HEK293 (cell line): ENCODE data around the gene ZNF124.
"Not testable (repeated sequence)": the region's sequence is repeated elsewhere in the genome, so short reads cannot be mapped to it uniquely, and the experiment has no call there.

ENCODE experiments used
- CTCF ChIA-PET: fragments of 350-600 bp; formaldehyde crosslinking; extraction: SDS; loops from one replicate; lab custom pipeline; 2021; ENCODE audit warnings: antibody characterized with exemption; lab: Yijun Ruan, JAX
- POLR2A ChIA-PET: fragments of 300-600 bp; formaldehyde crosslinking; extraction: SDS; loops from one replicate; lab custom pipeline; 2020; ENCODE audit warnings: antibody characterized with exemption, inconsistent platforms; lab: Yijun Ruan, JAX
- H3K27ac ChIP-seq: fragments of 200-500 bp; sonication (Bioruptor generic); 2 replicates; pipeline ENCODE4 v1.5.1; 2014; ENCODE audit warnings: low read depth, low read length, control low read depth, inconsistent platforms; ENCODE audit errors: extremely low read depth
- H3K36me3 ChIP-seq, 2 experiments: fragments of 200-500 bp in 1 of 2; sonication (Bioruptor generic) in 1 of 2; 1 replicate in 1 of 2; 2 replicates in 1 of 2; pipeline ENCODE4 v1.5.1; 2014 to 2017; ENCODE audit warnings: inconsistent platforms in 2 of 2, low read length in 2 of 2; ENCODE audit not compliant: control insufficient read depth in 2 of 2, insufficient read depth in 1 of 2
- H3K4me1 ChIP-seq: fragments of 200-500 bp; sonication (Bioruptor generic); 2 replicates; pipeline ENCODE4 v1.5.1; 2014; ENCODE audit warnings: mild to moderate bottlenecking, low read length, inconsistent platforms; ENCODE audit not compliant: control insufficient read depth, insufficient read depth
- H3K4me3 ChIP-seq: 2 replicates; pipeline ENCODE4 v1.5.1; 2011; ENCODE audit warnings: low read depth, mild to moderate bottlenecking, control low read depth, low read length, moderate library complexity
- H3K9me3 ChIP-seq: fragments of 200-500 bp; sonication (Bioruptor generic); 2 replicates; pipeline ENCODE4 v1.5.1; 2014; ENCODE audit warnings: low read depth, low read length, inconsistent platforms; ENCODE audit not compliant: control insufficient read depth, insufficient read depth
- KLF10 ChIP-seq: fragments of 450-650 bp; IDR thresholded peaks from 2 replicates; pipeline ENCODE4 v1.5.1; 2018; ENCODE audit warnings: missing biosample characterization, mild to moderate bottlenecking, missing genetic modification characterization
- KLF8 ChIP-seq: fragments of 450-650 bp; formaldehyde crosslinking; IDR thresholded peaks from 2 replicates; pipeline ENCODE4 v1.5.1; 2016; ENCODE audit warnings: missing biosample characterization, missing genetic modification characterization
- SCRT1 ChIP-seq: fragments of 450-650 bp; formaldehyde crosslinking; IDR thresholded peaks from 2 replicates; pipeline ENCODE4 v1.5.1; 2016; ENCODE audit warnings: missing biosample characterization, missing genetic modification characterization, borderline replicate concordance
- SETDB1 ChIP-seq: IDR thresholded peaks from one replicate; pipeline ENCODE4 v1.6.1; 2017; ENCODE audit warnings: mild to moderate bottlenecking, low read length, moderate library complexity, mixed read lengths; ENCODE audit not compliant: insufficient read length
- ZBTB8A ChIP-seq: fragments of 450-650 bp; formaldehyde crosslinking; IDR thresholded peaks from 2 replicates; pipeline ENCODE4 v1.5.1; 2016; ENCODE audit warnings: missing biosample characterization, missing genetic modification characterization
- ZNF138 ChIP-seq: fragments of 450-650 bp; formaldehyde crosslinking; IDR thresholded peaks from 2 replicates; pipeline ENCODE4 v1.5.1; 2016; ENCODE audit warnings: missing biosample characterization, missing genetic modification characterization, borderline replicate concordance
- ZNF146 ChIP-seq: fragments of 450-650 bp; formaldehyde crosslinking; IDR thresholded peaks from 2 replicates; pipeline ENCODE4 v1.5.1; 2016; ENCODE audit warnings: missing biosample characterization, missing genetic modification characterization
- ZNF18 ChIP-seq: fragments of 450-650 bp; formaldehyde crosslinking; IDR thresholded peaks from 2 replicates; pipeline ENCODE4 v1.5.1; 2016; ENCODE audit warnings: missing biosample characterization, missing genetic modification characterization
- ZNF2 ChIP-seq: fragments of 450-650 bp; formaldehyde crosslinking; IDR thresholded peaks from 2 replicates; pipeline ENCODE4 v1.5.1; 2016; ENCODE audit warnings: missing biosample characterization, missing genetic modification characterization
- ZNF324 ChIP-seq: fragments of 450-650 bp; formaldehyde crosslinking; IDR thresholded peaks from 2 replicates; pipeline ENCODE4 v1.5.1; 2016; ENCODE audit warnings: missing biosample characterization, missing genetic modification characterization
- ZNF549 ChIP-seq: fragments of 450-650 bp; IDR thresholded peaks from 2 replicates; pipeline ENCODE4 v1.5.1; 2018; ENCODE audit warnings: missing biosample characterization, missing genetic modification characterization, mild to moderate bottlenecking, inconsistent platforms, moderate library complexity
- ZNF692 ChIP-seq: fragments of 450-650 bp; formaldehyde crosslinking; IDR thresholded peaks from 2 replicates; pipeline ENCODE4 v1.5.1; 2016; ENCODE audit warnings: missing biosample characterization, missing genetic modification characterization
- ZNF707 ChIP-seq: fragments of 450-650 bp; formaldehyde crosslinking; IDR thresholded peaks from 2 replicates; pipeline ENCODE4 v1.5.1; 2016; ENCODE audit warnings: missing biosample characterization, missing genetic modification characterization
- ZNF843 ChIP-seq: fragments of 450-650 bp; formaldehyde crosslinking; IDR thresholded peaks from 2 replicates; pipeline ENCODE4 v1.5.1; 2016; ENCODE audit warnings: missing biosample characterization, missing genetic modification characterization
- ZSCAN5A ChIP-seq: fragments of 450-650 bp; formaldehyde crosslinking; IDR thresholded peaks from 2 replicates; pipeline ENCODE4 v1.5.1; 2016; ENCODE audit warnings: missing biosample characterization, missing genetic modification characterization
- TF ChIP-seq, protein P1 (sequence below): fragments of 450-650 bp; formaldehyde crosslinking; IDR thresholded peaks from 2 replicates; pipeline ENCODE4 v1.5.1; 2016; ENCODE audit warnings: missing biosample characterization, missing genetic modification characterization, borderline replicate concordance
- TF ChIP-seq, protein P2 (sequence below): fragments of 450-650 bp; formaldehyde crosslinking; IDR thresholded peaks from 2 replicates; pipeline ENCODE4 v1.5.1; 2016; ENCODE audit warnings: missing biosample characterization, missing genetic modification characterization

The ZNF124 gene

GRCh38 chr1:247145279-247145678 lies 26.5 kb downstream of the ZNF124 start:
- no peak overlapping the region for H3K27ac ChIP-seq
- no peaks in the 10 kb centered on the region for H3K4me1 ChIP-seq
- peaks cover 0 to 9% of the 10 kb centered on the region in 2 experiments; a peak in 1 of 3 replicates for H3K36me3 ChIP-seq
- ChIA-PET POLR2A (no interaction called here), CTCF (no interaction called here)
- H3K9me3 ChIP-seq = no peaks in the 10 kb centered on the region
- no peak for TF ChIP-seq KLF10
- no peak for TF ChIP-seq ZNF843 (tag by site-specific recombination)
- no peak for TF ChIP-seq ZNF146
- TF ChIP-seq ZNF707 (tag by site-specific recombination) = no peak
- TF ChIP-seq ZNF138 (tag by site-specific recombination) = no peak
- no peak for TF ChIP-seq SETDB1
- TF ChIP-seq ZNF324 (tag by site-specific recombination) = no peak
- TF ChIP-seq KLF8 (tag by site-specific recombination) = no peak
- no peak for TF ChIP-seq ZNF2 (tag by site-specific recombination)
- TF ChIP-seq ZBTB8A (tag by site-specific recombination) = no peak
- TF ChIP-seq, protein P1, sequence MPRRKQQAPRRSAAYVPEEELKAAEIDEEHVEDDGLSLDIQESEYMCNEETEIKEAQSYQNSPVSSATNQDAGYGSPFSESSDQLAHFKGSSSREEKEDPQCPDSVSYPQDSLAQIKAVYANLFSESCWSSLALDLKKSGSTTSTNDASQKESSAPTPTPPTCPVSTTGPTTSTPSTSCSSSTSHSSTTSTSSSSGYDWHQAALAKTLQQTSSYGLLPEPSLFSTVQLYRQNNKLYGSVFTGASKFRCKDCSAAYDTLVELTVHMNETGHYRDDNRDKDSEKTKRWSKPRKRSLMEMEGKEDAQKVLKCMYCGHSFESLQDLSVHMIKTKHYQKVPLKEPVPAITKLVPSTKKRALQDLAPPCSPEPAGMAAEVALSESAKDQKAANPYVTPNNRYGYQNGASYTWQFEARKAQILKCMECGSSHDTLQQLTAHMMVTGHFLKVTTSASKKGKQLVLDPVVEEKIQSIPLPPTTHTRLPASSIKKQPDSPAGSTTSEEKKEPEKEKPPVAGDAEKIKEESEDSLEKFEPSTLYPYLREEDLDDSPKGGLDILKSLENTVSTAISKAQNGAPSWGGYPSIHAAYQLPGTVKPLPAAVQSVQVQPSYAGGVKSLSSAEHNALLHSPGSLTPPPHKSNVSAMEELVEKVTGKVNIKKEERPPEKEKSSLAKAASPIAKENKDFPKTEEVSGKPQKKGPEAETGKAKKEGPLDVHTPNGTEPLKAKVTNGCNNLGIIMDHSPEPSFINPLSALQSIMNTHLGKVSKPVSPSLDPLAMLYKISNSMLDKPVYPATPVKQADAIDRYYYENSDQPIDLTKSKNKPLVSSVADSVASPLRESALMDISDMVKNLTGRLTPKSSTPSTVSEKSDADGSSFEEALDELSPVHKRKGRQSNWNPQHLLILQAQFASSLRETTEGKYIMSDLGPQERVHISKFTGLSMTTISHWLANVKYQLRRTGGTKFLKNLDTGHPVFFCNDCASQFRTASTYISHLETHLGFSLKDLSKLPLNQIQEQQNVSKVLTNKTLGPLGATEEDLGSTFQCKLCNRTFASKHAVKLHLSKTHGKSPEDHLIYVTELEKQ = no peak
- TF ChIP-seq ZNF18 (tag by site-specific recombination) = no peak
- no peak for TF ChIP-seq ZSCAN5A (tag by site-specific recombination)
- TF ChIP-seq ZNF692 = no peak
- TF ChIP-seq ZNF549 = no peak
- TF ChIP-seq, protein P2, sequence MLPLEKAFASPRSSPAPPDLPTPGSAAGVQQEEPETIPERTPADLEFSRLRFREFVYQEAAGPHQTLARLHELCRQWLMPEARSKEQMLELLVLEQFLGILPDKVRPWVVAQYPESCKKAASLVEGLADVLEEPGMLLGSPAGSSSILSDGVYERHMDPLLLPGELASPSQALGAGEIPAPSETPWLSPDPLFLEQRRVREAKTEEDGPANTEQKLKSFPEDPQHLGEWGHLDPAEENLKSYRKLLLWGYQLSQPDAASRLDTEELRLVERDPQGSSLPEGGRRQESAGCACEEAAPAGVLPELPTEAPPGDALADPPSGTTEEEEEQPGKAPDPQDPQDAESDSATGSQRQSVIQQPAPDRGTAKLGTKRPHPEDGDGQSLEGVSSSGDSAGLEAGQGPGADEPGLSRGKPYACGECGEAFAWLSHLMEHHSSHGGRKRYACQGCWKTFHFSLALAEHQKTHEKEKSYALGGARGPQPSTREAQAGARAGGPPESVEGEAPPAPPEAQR (tag by site-specific recombination) = no peak
- TF ChIP-seq SCRT1 (tag by site-specific recombination) = no peak
- H3K4me3 ChIP-seq = no peak overlapping the region

- H3K9me3 ChIP-seq, POLR2A ChIA-PET, H3K36me3 ChIP-seq, H3K27ac ChIP-seq, CTCF ChIA-PET, H3K4me1 ChIP-seq, H3K4me3 ChIP-seq: not testable (repeated sequence)
Measured at GRCh38 chr1:247139557-247139956, 32.3 kb downstream of the ZNF124 start.
